ENCODE data around the gene PHOX2B. TPM values are rescaled to one million over a fixed set of nuclear protein-coding genes. Genes with fewer than 3 reads are reported as not detected.

PHOX2B gene
- total and polyA plus RNA-seq, 9 of the 15 experiments (the other 6 are each of a cell fraction or from before 2014, with no cell fraction given) = not detected

DNA sequence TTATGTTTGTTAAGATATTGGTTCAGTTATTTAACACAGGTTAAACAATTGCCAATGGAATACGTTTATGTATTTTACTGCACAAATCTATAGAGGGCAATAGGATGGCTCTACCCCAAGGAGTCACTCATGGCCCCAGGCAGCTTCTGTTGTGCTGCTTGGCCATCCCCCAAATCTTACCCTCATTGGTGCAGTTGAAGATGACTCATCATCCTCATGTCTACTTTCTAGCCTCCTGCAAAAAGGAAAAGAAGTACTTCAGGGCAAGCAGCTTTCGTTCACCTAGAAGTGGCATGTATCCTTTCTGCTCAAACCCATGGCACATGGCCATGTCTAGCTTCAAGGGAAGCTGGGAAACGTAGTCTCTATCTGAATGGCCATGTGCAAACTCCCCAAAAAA lies 14.2 kb downstream of the PHOX2B start:
- no peaks in the 10 kb centered on the region for H3K79me2 ChIP-seq (ENCODE audit: control insufficient read depth, insufficient read depth, low read length)
- no peak overlapping the region for H3K9ac ChIP-seq (ENCODE audit: insufficient read depth in 1 of 2, low read depth in 2 of 2, low read length in 2 of 2)
- ATAC-seq (no peak), DNase-seq (ENCODE audit: extremely low read depth in 1 of 4, low spot score in 3 of 4) (no peak), FAIRE-seq (no peak)
- no peaks in the 10 kb centered on the region for H4K20me1 ChIP-seq (replicated peaks; ENCODE audit: control insufficient read depth, insufficient read depth, low read length)
- no peak overlapping the region for H3K27ac ChIP-seq (ENCODE audit: extremely low read depth, low read depth, low read length)
- intact Hi-C loops (cut with micrococcal nuclease) (no loop called here), in situ Hi-C loops (cut with MboI) (no loop called here)
- TF ChIP-seq, protein P1, sequence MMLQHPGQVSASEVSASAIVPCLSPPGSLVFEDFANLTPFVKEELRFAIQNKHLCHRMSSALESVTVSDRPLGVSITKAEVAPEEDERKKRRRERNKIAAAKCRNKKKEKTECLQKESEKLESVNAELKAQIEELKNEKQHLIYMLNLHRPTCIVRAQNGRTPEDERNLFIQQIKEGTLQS (IDR thresholded peaks at IDR 0.05) = 0 out of 2 replicates have a peak, but pooled peaks have one; percentile 13
- TF ChIP-seq, protein P1 (CRISPR knock-in tag; conservative IDR thresholded peaks at IDR 0.05) = no peak
- TF ChIP-seq GABPA (tag; conservative IDR thresholded peaks at IDR 0.05; ENCODE audit: low read depth) (no peak), NFYB (IDR thresholded peaks at IDR 0.05; ENCODE audit: extremely low read depth, insufficient read length) (no peak)
- H3K9me3 ChIP-seq (replicated peaks; ENCODE audit: control insufficient read depth, insufficient read depth, low read depth, low read length) = no peaks in the 10 kb centered on the region
- H3K4me1 ChIP-seq (replicated peaks in 1 of 2; ENCODE audit: control insufficient read depth in 2 of 2, insufficient read depth in 2 of 2, low read length in 2 of 2) = no peaks in the 10 kb centered on the region
- CTCF ChIA-PET (ENCODE audit: low intra/inter-chr PET ratio) = no interaction called here
- H3K4me3 ChIP-seq = no peak overlapping the region
- WGBS (ENCODE audit: insufficient coverage, low coverage, missing lambda C conversion rate) = 0% methylated on average over 3 of the region's 3 CpGs
- no peaks in the 10 kb centered on the region for H3K27me3 ChIP-seq (ENCODE audit: control insufficient read depth in 2 of 2, insufficient read depth in 2 of 2, low read length in 2 of 2)
- H3K9me1 ChIP-seq (ENCODE audit: control insufficient read depth, insufficient read depth, low read length) = no peaks in the 10 kb centered on the region
- POLR2A ChIA-PET = no interaction called here
- no peak overlapping the region for H2AFZ ChIP-seq (ENCODE audit: low read depth, low read length)
- H3K4me2 ChIP-seq (ENCODE audit: insufficient read depth, low read length) = no peak overlapping the region
- BruUV-seq (replicated peaks) = no TSS peak
- H3K36me3 ChIP-seq (ENCODE audit: control insufficient read depth, insufficient read depth, low read length) = no peaks in the 10 kb centered on the region

- intact Hi-C loops (cut with micrococcal nuclease) = no loop called here
- Histone ChIP-seq H3K4me1 (replicated peaks in 1 of 2; ENCODE audit: control insufficient read depth in 2 of 2, insufficient read depth in 2 of 2, low read length in 2 of 2) (no peaks in the 10 kb centered on the region), H3K27ac (ENCODE audit: extremely low read depth, low read depth, low read length) (no peak overlapping the region), H3K79me2 (ENCODE audit: control insufficient read depth, insufficient read depth, low read length) (no peaks in the 10 kb centered on the region), H3K27me3 (ENCODE audit: control insufficient read depth in 2 of 2, insufficient read depth in 2 of 2, low read length in 2 of 2) (no peaks in the 10 kb centered on the region), H3K9ac (ENCODE audit: insufficient read depth in 1 of 2, low read depth in 2 of 2, low read length in 2 of 2) (no peak overlapping the region), H4K20me1 (replicated peaks; ENCODE audit: control insufficient read depth, insufficient read depth, low read length) (no peaks in the 10 kb centered on the region), H3K36me3 (ENCODE audit: control insufficient read depth, insufficient read depth, low read length) (no peaks in the 10 kb centered on the region), H3K4me2 (ENCODE audit: insufficient read depth, low read length) (no peak overlapping the region), H2AFZ (ENCODE audit: low read depth, low read length) (no peak overlapping the region), H3K9me3 (replicated peaks; ENCODE audit: control insufficient read depth, insufficient read depth, low read depth, low read length) (no peaks in the 10 kb centered on the region), H3K9me1 (ENCODE audit: control insufficient read depth, insufficient read depth, low read length) (no peaks in the 10 kb centered on the region), H3K4me3 (no peak overlapping the region)
- no TSS peak for BruUV-seq (replicated peaks)
- ATAC-seq (no peak), FAIRE-seq (no peak), DNase-seq (ENCODE audit: extremely low read depth in 1 of 4, low spot score in 3 of 4) (no peak)
- TF ChIP-seq, protein P2, sequence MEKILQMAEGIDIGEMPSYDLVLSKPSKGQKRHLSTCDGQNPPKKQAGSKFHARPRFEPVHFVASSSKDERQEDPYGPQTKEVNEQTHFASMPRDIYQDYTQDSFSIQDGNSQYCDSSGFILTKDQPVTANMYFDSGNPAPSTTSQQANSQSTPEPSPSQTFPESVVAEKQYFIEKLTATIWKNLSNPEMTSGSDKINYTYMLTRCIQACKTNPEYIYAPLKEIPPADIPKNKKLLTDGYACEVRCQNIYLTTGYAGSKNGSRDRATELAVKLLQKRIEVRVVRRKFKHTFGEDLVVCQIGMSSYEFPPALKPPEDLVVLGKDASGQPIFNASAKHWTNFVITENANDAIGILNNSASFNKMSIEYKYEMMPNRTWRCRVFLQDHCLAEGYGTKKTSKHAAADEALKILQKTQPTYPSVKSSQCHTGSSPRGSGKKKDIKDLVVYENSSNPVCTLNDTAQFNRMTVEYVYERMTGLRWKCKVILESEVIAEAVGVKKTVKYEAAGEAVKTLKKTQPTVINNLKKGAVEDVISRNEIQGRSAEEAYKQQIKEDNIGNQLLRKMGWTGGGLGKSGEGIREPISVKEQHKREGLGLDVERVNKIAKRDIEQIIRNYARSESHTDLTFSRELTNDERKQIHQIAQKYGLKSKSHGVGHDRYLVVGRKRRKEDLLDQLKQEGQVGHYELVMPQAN (IDR thresholded peaks at IDR 0.05; ENCODE audit: borderline replicate concordance) = no peak
- 0% methylated on average over 12 of the region's 12 CpGs for WGBS (ENCODE audit: insufficient coverage, low coverage, missing lambda C conversion rate)
- in situ Hi-C loops (cut with MboI) = no loop called here
- ChIA-PET POLR2A (interaction anchor here (0.5 kb wide), 1 partner anchor 15 kb away, joined by 3 read pairs; no protein-coding TSS in a partner anchor), CTCF (ENCODE audit: low intra/inter-chr PET ratio) (no interaction called here)
Measured at GRCh38 chr4:41731569-41732126, 16.9 kb downstream of the PHOX2B start.
